HepG2 (cell line): ENCODE data around the gene DDX39B. TPM values are rescaled to one million over a fixed set of nuclear protein-coding genes. Genes with fewer than 3 reads are reported as not detected.
"Not testable (repeated sequence)": the region's sequence is repeated elsewhere in the genome, so short reads cannot be mapped to it uniquely, and the experiment has no call there.

Source experiments
- ATAC-seq: fragments of 200-7000 bp; cut with Tn5 transposase; 3 replicates; pipeline ENCODE4 v1.9.1; 2020; ENCODE audit warnings: mild to moderate bottlenecking, moderate library complexity
- BruUV-seq: library from RNA; stranded (reverse); fragments of 400-500 nt; replicated peaks from 2 replicates; lab custom pipeline; 2021; lab: Mats Ljungman, UMichigan
- CTCF ChIA-PET: fragments of 300-600 bp; formaldehyde crosslinking; extraction: SDS; loops from one replicate; lab custom pipeline; 2021; ENCODE audit warnings: low total read pairs, inconsistent platforms, low intra/inter-chr PET ratio; lab: Yijun Ruan, JAX
- POLR2A ChIA-PET: fragments of 350-600 bp; sonication (Branson Sonifier 250); formaldehyde crosslinking; loops from one replicate; lab custom pipeline; 2020; ENCODE audit warnings: antibody characterized with exemption, inconsistent platforms; lab: Yijun Ruan, JAX
- DNase-seq: peaks from one replicate; pipeline ENCODE4 v3.0.0-alpha.2; 2015; ENCODE audit warnings: low spot score
- FAIRE-seq: peaks from 3 replicates; lab custom pipeline; 2011; peaks lifted over from hg19 to GRCh38; lab: Jason Lieb, UNC
- H2AFZ ChIP-seq: one replicate; pipeline ENCODE4 v1.6.1; 2011; ENCODE audit warnings: low read length, inconsistent platforms
- H3K27ac ChIP-seq: fragments of 300-600 bp; 3 replicates; pipeline ENCODE4 v1.8.0; 2011; ENCODE audit warnings: mixed run types, mild to moderate bottlenecking, mixed read lengths, low read length, inconsistent platforms; ENCODE audit not compliant: insufficient read depth; ENCODE audit errors: extremely low read length
- H3K27me3 ChIP-seq, 2 experiments: fragments of 200-600 bp in 1 of 2; 2 replicates in 1 of 2; 3 replicates in 1 of 2; pipeline versions ENCODE4 v1.6.0 to v1.8.0; 2011; ENCODE audit warnings: low read length in 2 of 2, mild to moderate bottlenecking in 2 of 2, moderate library complexity in 2 of 2, inconsistent platforms in 1 of 2; ENCODE audit not compliant: insufficient read depth in 2 of 2, control insufficient read depth in 1 of 2
- H3K36me3 ChIP-seq, 2 experiments: fragments of 200-600 bp in 1 of 2; replicated peaks in 1 of 2; 2 replicates in 1 of 2; 3 replicates in 1 of 2; pipeline versions ENCODE4 v1.5.1 to v1.8.0; 2011; ENCODE audit warnings: low read length in 2 of 2, inconsistent platforms in 1 of 2; ENCODE audit not compliant: insufficient read depth in 2 of 2, control insufficient read depth in 1 of 2
- H3K4me1 ChIP-seq: 2 replicates; pipeline ENCODE4 v1.5.1; 2012; ENCODE audit warnings: low read length, inconsistent platforms; ENCODE audit not compliant: insufficient read depth
- H3K4me2 ChIP-seq: 2 replicates; pipeline ENCODE4 v1.6.0; 2011; ENCODE audit warnings: low read depth, low read length, inconsistent platforms
- H3K4me3 ChIP-seq, 3 experiments: fragments of 200-600 bp in 1 of 3; sonication (generic), shearing (Covaris generic) in 1 of 3; replicated peaks in 1 of 3; 2 replicates each; pipeline ENCODE4 v1.5.1; 2011 to 2016; ENCODE audit warnings: low read length in 3 of 3, inconsistent platforms in 2 of 3, low read depth in 2 of 3, mild to moderate bottlenecking in 2 of 3, control low read depth in 1 of 3, mixed read lengths in 1 of 3; ENCODE audit not compliant: insufficient read depth in 1 of 3
- H3K79me2 ChIP-seq: one replicate; pipeline ENCODE4 v1.6.1; 2011; ENCODE audit warnings: low read length, inconsistent platforms; ENCODE audit not compliant: insufficient read depth
- H3K9ac ChIP-seq: 2 replicates; pipeline ENCODE4 v1.6.0; 2011; ENCODE audit warnings: mild to moderate bottlenecking, low read depth, low read length, inconsistent platforms; ENCODE audit not compliant: insufficient read depth
- H3K9me3 ChIP-seq: 2 replicates; pipeline ENCODE4 v1.5.1; 2012; ENCODE audit warnings: mild to moderate bottlenecking, low read length
- H4K20me1 ChIP-seq: 2 replicates; pipeline ENCODE4 v1.6.0; 2011; ENCODE audit warnings: inconsistent platforms, mild to moderate bottlenecking, low read length, moderate library complexity; ENCODE audit not compliant: insufficient read depth
- GMEB1 ChIP-seq: sonication (generic); formaldehyde crosslinking; IDR thresholded peaks from 2 replicates; pipeline ENCODE4 v1.5.1; 2020; ENCODE audit warnings: missing genetic modification reagents, mild to moderate bottlenecking, borderline replicate concordance
- MTERF4 ChIP-seq: sonication (generic); formaldehyde crosslinking; IDR thresholded peaks from 2 replicates; pipeline ENCODE4 v1.8.0; 2023; ENCODE audit warnings: mild to moderate bottlenecking, missing genetic modification reagents
- TERF1 ChIP-seq: sonication (generic); formaldehyde crosslinking; IDR thresholded peaks from 2 replicates; pipeline ENCODE4 v1.8.0; 2022; ENCODE audit warnings: mild to moderate bottlenecking, missing genetic modification reagents, moderate library complexity
- ZBTB26 ChIP-seq: IDR thresholded peaks from 2 replicates; pipeline ENCODE4 v1.6.1; 2016; ENCODE audit warnings: missing compliant biosample characterization, missing genetic modification reagents, borderline replicate concordance
- ZBTB40 ChIP-seq, 2 experiments: fragments of 450-650 bp in 1 of 2; sonication (generic) in 1 of 2; formaldehyde crosslinking in 1 of 2; IDR thresholded peaks; 2 replicates each; pipeline versions ENCODE4 v1.6.1 to v1.8.0; 2016 to 2022; ENCODE audit warnings: antibody characterized with exemption in 1 of 2, mild to moderate bottlenecking in 1 of 2, missing genetic modification reagents in 1 of 2
- ZFP90 ChIP-seq: sonication (generic); formaldehyde crosslinking; IDR thresholded peaks from 2 replicates; pipeline ENCODE4 v1.8.0; 2022; ENCODE audit warnings: missing genetic modification reagents, mild to moderate bottlenecking, inconsistent platforms, borderline replicate concordance
- WGBS: methylation state at CpG from one replicate; pipeline ENCODE4 v1.1.6; 2017; ENCODE audit warnings: low lambda C conversion rate; 5-methylcytosine and 5-hydroxymethylcytosine counted together
- in situ Hi-C: cut with HindIII; loops from 2 replicates; pipeline ENCODE4 v1.10.0; 2017; ENCODE audit warnings: low pct_unique_long_range_greater_than_20kb; ENCODE audit not compliant: extremely low pct_ligation_motif_present
- intact Hi-C: fragments of 100-400 bp; cut with micrococcal nuclease; formaldehyde crosslinking; loops from one replicate; pipeline ENCODE4 v1.10.0; 2022; ENCODE audit not compliant: unreplicated experiment
- polyA plus RNA-seq, 8 experiments: library from polyadenylated mRNA; depleted of rRNA in 3 of 8; stranded (reverse) in 7 of 8; unstranded in 1 of 8; fragments of >200 nt; fragmentation: Illumina TruSeq in 4 of 8; extraction: Trizol in 4 of 8; gene quantifications; 2 replicates each; pipeline versions ENCODE4 v1.2.1 to v1.2.3, GENCODE V29; 2011 to 2016; ENCODE audit warnings: low read depth in 4 of 8, missing spikeins in 1 of 8, mixed read lengths in 1 of 8; ENCODE audit not compliant: insufficient read depth in 1 of 8
- total RNA-seq, 5 experiments: library from RNA; depleted of rRNA; stranded (reverse); fragments of >200 nt; fragmentation: Illumina TruSeq; extraction: Trizol; gene quantifications; 2 replicates each; pipeline ENCODE4 v1.2.3, GENCODE V29; 2016; ENCODE audit warnings: low read depth in 1 of 5

Gene DDX39B
- total and polyA plus RNA-seq, 2 of the 13 experiments (the other 11 are each of a cell fraction or from before 2014, with no cell fraction given) = 570 to 678 TPM

GRCh38 chr6:31502586-31502985, 39.2 kb downstream of the DDX39B start (continued):
- TF ChIP-seq ZBTB40 (IDR thresholded peaks at IDR 0.05) = no peak
- no peak for TF ChIP-seq ZBTB40 (CRISPR knock-in tag; IDR thresholded peaks at IDR 0.05)
- no peak for TF ChIP-seq ZBTB26 (CRISPR knock-in tag)
- TF ChIP-seq MTERF4 = no peak
- TF ChIP-seq GMEB1 (CRISPR knock-in tag) = no peak
- TF ChIP-seq ZFP90 (CRISPR knock-in tag) = no peak
- TF ChIP-seq TERF1 (CRISPR knock-in tag) = no peak

GRCh38 chr6:31499648-31500047, 42.2 kb downstream of the DDX39B start:
- in situ Hi-C loops, H3K4me2 ChIP-seq, H3K9ac ChIP-seq, DNase-seq, FAIRE-seq, H3K9me3 ChIP-seq, H3K27ac ChIP-seq, CTCF ChIA-PET, H3K4me3 ChIP-seq, intact Hi-C loops, H3K79me2 ChIP-seq, BruUV-seq, H2AFZ ChIP-seq, ATAC-seq, POLR2A ChIA-PET, H4K20me1 ChIP-seq, H3K36me3 ChIP-seq: not testable (repeated sequence)
- peaks cover 0 to 17% of the 10 kb centered on the region in 2 experiments; a peak in 1 of 5 replicates for H3K27me3 ChIP-seq
- WGBS = 67% methylated on average over 2 of the region's 2 CpGs
- peaks cover 43% of the 10 kb centered on the region for H3K4me1 ChIP-seq
